Natural killer cell (primary cell): ENCODE measurements around the gene SMG6. TPM values are rescaled to one million over a fixed set of nuclear protein-coding genes. Genes with fewer than 3 reads are reported as not detected.

Experiments
- ATAC-seq, 3 donors: fragments of 150-1000 bp in 2 of 3; fragments of 200-7000 bp in 1 of 3; cut with Tn5 transposase; 1 replicate in 1 of 3; 2 replicates in 2 of 3; pipeline ENCODE4 v1.10.0; 2021; ENCODE audit warnings: mild to moderate bottlenecking in 2 of 3, moderate library complexity in 2 of 3
- DNase-seq, 2 donors: peaks; one replicate each; pipeline versions ENCODE4 v3.0.0 to v3.0.0-alpha.2; 2013 to 2021; ENCODE audit warnings: mixed read lengths in 1 of 2
- H3K27ac ChIP-seq: one replicate; pipeline ENCODE4 v1.5.1; 2013; ENCODE audit warnings: mild to moderate bottlenecking, low read length
- H3K27me3 ChIP-seq: one replicate; pipeline ENCODE4 v1.6.1; 2013; ENCODE audit warnings: low read length; ENCODE audit not compliant: control insufficient read depth, insufficient read depth
- H3K36me3 ChIP-seq: one replicate; pipeline ENCODE4 v1.6.1; 2013; ENCODE audit warnings: low read length; ENCODE audit not compliant: control insufficient read depth, insufficient read depth
- H3K4me1 ChIP-seq: one replicate; pipeline ENCODE4 v1.6.1; 2013; ENCODE audit warnings: low read length; ENCODE audit not compliant: control insufficient read depth, insufficient read depth
- H3K4me3 ChIP-seq: one replicate; pipeline ENCODE4 v1.5.1; 2013; ENCODE audit warnings: low read length
- H3K9me3 ChIP-seq: one replicate; pipeline ENCODE4 v1.6.1; 2013; ENCODE audit warnings: low read length; ENCODE audit not compliant: control insufficient read depth, insufficient read depth
- H3K27ac Mint-ChIP-seq, 2 donors: one replicate each; pipeline ENCODE4 v1.8.0; 2022; ENCODE audit warnings: mild to moderate bottlenecking in 2 of 2, mixed read lengths in 2 of 2, moderate library complexity in 1 of 2
- H3K27me3 Mint-ChIP-seq, 2 donors: one replicate each; pipeline ENCODE4 v1.8.0; 2022; ENCODE audit warnings: low read depth in 2 of 2, mixed read lengths in 2 of 2
- H3K36me3 Mint-ChIP-seq: one replicate; pipeline ENCODE4 v1.8.0; 2022; ENCODE audit warnings: mixed read lengths
- H3K4me1 Mint-ChIP-seq, 2 donors: one replicate each; pipeline ENCODE4 v1.8.0; 2022; ENCODE audit warnings: mixed read lengths in 2 of 2
- H3K4me3 Mint-ChIP-seq: one replicate; pipeline ENCODE4 v1.8.0; 2022; ENCODE audit warnings: mild to moderate bottlenecking, moderate library complexity, mixed read lengths
- H3K9me3 Mint-ChIP-seq, 2 donors: one replicate each; pipeline ENCODE4 v1.8.0; 2022; ENCODE audit warnings: mixed read lengths in 2 of 2
- WGBS: methylation state at CpG from one replicate; pipeline ENCODE4 v1.1.7; 2013; ENCODE audit warnings: missing lambda C conversion rate; ENCODE audit not compliant: insufficient coverage; 5-methylcytosine and 5-hydroxymethylcytosine counted together
- intact Hi-C: fragments of 100-400 bp; cut with micrococcal nuclease; formaldehyde crosslinking; loops from one replicate; pipeline ENCODE4 v1.14.2; 2022
- total RNA-seq, 4 donors: library from RNA; stranded (reverse); fragments of 120-200 nt in 1 of 4; gene quantifications; one replicate each; pipeline versions ENCODE4 v1.2.3 to v1.2.4, GENCODE V29; 2013 to 2022
- TF ChIP-seq, protein P1 (sequence below): fragments of 200-600 bp; IDR thresholded peaks from one replicate; pipeline ENCODE4 v1.8.0; 2022; ENCODE audit warnings: antibody characterized with exemption

SMG6 gene
- total RNA-seq, 3 donors from 2014 or later (not counting 1 experiment from before 2014, with no cell fraction given), result 41.6 to 49.4 (median 48.2) TPM

DNA sequence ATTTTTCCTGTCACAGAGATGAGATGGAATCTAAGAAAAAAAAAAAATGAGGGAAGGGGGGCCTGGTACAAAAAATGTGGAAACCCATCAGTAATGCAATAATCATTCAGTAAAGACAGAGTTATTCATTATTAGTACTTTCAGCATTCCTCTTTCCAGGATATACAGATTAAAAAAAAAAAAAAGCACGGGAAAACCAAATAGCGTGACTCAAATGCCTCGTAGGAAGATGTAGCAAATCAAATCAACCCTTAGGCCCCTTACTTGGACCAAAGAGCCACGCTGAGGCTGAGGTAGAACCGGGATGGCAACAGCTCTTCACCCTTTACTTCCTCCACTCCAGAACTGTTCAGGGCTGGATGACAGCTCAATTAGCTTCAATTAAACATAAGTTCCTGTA, 52.5 kb downstream of the SMG6 start:
- TF ChIP-seq, protein P1, sequence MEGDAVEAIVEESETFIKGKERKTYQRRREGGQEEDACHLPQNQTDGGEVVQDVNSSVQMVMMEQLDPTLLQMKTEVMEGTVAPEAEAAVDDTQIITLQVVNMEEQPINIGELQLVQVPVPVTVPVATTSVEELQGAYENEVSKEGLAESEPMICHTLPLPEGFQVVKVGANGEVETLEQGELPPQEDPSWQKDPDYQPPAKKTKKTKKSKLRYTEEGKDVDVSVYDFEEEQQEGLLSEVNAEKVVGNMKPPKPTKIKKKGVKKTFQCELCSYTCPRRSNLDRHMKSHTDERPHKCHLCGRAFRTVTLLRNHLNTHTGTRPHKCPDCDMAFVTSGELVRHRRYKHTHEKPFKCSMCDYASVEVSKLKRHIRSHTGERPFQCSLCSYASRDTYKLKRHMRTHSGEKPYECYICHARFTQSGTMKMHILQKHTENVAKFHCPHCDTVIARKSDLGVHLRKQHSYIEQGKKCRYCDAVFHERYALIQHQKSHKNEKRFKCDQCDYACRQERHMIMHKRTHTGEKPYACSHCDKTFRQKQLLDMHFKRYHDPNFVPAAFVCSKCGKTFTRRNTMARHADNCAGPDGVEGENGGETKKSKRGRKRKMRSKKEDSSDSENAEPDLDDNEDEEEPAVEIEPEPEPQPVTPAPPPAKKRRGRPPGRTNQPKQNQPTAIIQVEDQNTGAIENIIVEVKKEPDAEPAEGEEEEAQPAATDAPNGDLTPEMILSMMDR, result no peak
- DNase-seq (no peak), ATAC-seq (no peak)
- 94% methylated on average over 5 of the region's 5 CpGs for WGBS
- Histone ChIP-seq H3K27me3 (no peaks in the 10 kb centered on the region), H3K9me3 (no peaks in the 10 kb centered on the region), H3K4me3 (no peak overlapping the region), H3K36me3 (peaks cover 5% of the 10 kb centered on the region), H3K4me1 (peaks cover 18% of the 10 kb centered on the region), H3K27ac (no peak overlapping the region)
- Mint-ChIP-seq H3K27me3 (no peaks in the 10 kb centered on the region), H3K4me3 (no peak overlapping the region), H3K9me3 (no peaks in the 10 kb centered on the region), H3K36me3 (peaks cover 7% of the 10 kb centered on the region), H3K27ac (peak overlapping the region; percentile 82 to 83), H3K4me1 (peaks cover 38 to 46% of the 10 kb centered on the region in 2 donors)
- intact Hi-C loops, result loop anchor here (2.0 kb wide), 1 partner anchor 16 kb away; no protein-coding TSS in a partner anchor

DNA sequence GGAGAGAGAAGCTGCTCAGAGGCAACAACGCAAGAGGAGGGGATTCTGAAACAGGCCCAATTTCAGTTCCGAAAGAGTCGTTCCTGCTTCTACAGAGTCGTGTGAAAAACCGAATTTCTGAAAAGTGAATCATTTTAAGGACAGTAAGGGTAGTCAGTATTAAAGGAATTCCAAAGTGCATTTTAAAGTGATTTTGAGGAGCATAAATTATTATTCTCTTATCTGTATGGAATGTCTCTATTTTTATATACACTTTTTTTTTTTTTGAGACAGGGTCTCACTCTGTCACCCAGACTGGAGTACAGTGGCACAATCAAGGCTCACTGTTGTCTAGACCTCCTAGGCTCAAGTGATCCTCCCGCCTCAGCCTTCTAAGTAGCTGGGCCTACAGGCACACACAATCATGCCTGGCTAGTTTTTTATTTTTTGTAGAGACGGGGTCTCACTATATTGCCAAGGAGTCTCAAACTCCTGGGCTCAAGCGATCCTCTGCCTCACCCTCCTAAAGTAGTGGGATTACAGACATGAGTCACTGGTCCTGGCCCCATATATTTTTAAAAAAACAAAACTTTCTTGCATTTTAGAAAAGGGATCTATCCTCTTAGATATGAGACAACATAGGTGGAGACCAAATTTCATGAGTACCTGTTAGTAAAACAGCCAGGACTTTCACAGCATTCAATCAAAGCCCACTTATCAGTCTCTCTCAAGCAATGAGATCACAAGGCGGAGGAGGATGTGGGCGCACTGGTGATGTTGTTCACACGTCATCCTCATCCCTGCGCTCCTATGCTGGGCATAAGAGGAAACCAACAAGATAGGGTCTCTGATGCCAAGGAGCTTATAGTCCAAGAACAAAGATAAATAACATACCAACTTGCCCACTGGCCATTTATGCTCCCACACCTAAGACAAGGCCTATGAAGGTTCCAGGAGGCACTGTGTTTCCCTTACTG, 53.2 kb downstream of the SMG6 start:
- H3K4me1 ChIP-seq, result peaks cover 18% of the 10 kb centered on the region
- Mint-ChIP-seq H3K4me1 (peaks cover 38 to 46% of the 10 kb centered on the region in 2 donors), H3K36me3 (peaks cover 7% of the 10 kb centered on the region), H3K27me3 (no peaks in the 10 kb centered on the region), H3K27ac (peak overlapping the region; percentile 82 to 83), H3K4me3 (no peak overlapping the region), H3K9me3 (no peaks in the 10 kb centered on the region)
- peak in 1 of 2 donors; percentile 77 for DNase-seq
- 83% methylated on average over 12 of the region's 12 CpGs for WGBS
- H3K27ac ChIP-seq, result no peak overlapping the region
- intact Hi-C loops, result loop anchor here (2.0 kb wide), 1 partner anchor 16 kb away; no protein-coding TSS in a partner anchor
- peaks cover 5% of the 10 kb centered on the region for H3K36me3 ChIP-seq
- TF ChIP-seq, protein P1, result no peak
- H3K27me3 ChIP-seq, result no peaks in the 10 kb centered on the region
- H3K9me3 ChIP-seq, result no peaks in the 10 kb centered on the region
- peak; percentile 65 to 85 (median 84) for ATAC-seq
- no peak overlapping the region for H3K4me3 ChIP-seq

DNA sequence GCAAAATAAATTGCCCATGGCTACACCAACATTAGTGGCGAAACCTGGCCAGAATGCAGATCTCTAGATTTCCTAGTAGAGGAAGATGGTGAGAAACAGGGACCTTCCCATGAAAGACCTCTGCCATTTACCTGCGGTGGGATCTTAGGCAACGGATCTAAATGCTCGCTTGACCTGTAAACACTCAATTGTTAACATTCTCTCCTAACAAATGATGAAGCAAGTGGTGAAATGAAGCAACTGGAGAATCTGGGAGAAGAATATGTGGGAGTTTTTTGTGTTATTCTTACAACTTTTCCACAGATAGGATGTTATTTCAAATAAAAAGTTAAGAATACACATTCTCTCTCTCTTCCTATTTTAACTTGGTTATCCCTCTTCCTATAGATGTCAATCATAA, 56.6 kb downstream of the SMG6 start:
- no peak overlapping the region for H3K27ac Mint-ChIP-seq
- H3K4me3 ChIP-seq, result no peak overlapping the region
- peaks cover 11% of the 10 kb centered on the region for H3K36me3 Mint-ChIP-seq
- peaks cover 5% of the 10 kb centered on the region for H3K36me3 ChIP-seq
- peaks cover 19% of the 10 kb centered on the region for H3K4me1 ChIP-seq
- H3K27ac ChIP-seq, result no peak overlapping the region
- H3K27me3 Mint-ChIP-seq, result no peaks in the 10 kb centered on the region
- H3K4me1 Mint-ChIP-seq, result peaks cover 31 to 43% of the 10 kb centered on the region in 2 donors
- TF ChIP-seq, protein P1, result no peak
- DNase-seq (no peak), ATAC-seq (no peak)
- intact Hi-C loops, result no loop called here
- H3K27me3 ChIP-seq, result no peaks in the 10 kb centered on the region
- H3K9me3 Mint-ChIP-seq, result no peaks in the 10 kb centered on the region
- H3K4me3 Mint-ChIP-seq, result no peak overlapping the region
- WGBS, result 100% methylated on average over 4 of the region's 4 CpGs
- no peaks in the 10 kb centered on the region for H3K9me3 ChIP-seq
